Activated CD8-positive, alpha-beta T cell treated with anti-CD3 and anti-CD28 coated beads, Interleukin-2, amount 10 ng/mL, durations not matched to agents 7 days and 5 days (primary cell): ENCODE measurements around the gene VANGL2. TPM values are rescaled to one million over a fixed set of nuclear protein-coding genes. Genes with fewer than 3 reads are reported as not detected.

Source experiments
- ATAC-seq: fragments of 150-1000 bp; cut with Tn5 transposase; one replicate; pipeline ENCODE4 v1.10.0; 2021; ENCODE audit warnings: moderate library complexity
- CTCF ChIA-PET: fragments of 350-600 bp; sonication (Branson Sonifier 250); formaldehyde crosslinking; loops from one replicate; lab custom pipeline; 2021; ENCODE audit warnings: antibody characterized with exemption; lab: Charles Lee
- POLR2A ChIA-PET: fragments of 350-600 bp; sonication (Branson Sonifier 250); formaldehyde crosslinking; loops from one replicate; lab custom pipeline; 2021; ENCODE audit warnings: antibody characterized with exemption; lab: Charles Lee
- DNase-seq: peaks from one replicate; pipeline ENCODE4 v3.0.0-alpha.2; 2020
- H3K27ac Mint-ChIP-seq: one replicate; pipeline ENCODE4 v1.8.0; 2021; ENCODE audit warnings: mild to moderate bottlenecking, mixed read lengths
- H3K27me3 Mint-ChIP-seq: one replicate; pipeline ENCODE4 v1.8.0; 2021; ENCODE audit warnings: low read depth, mixed read lengths
- H3K36me3 Mint-ChIP-seq: one replicate; pipeline ENCODE4 v1.8.0; 2021; ENCODE audit warnings: low read depth, mixed read lengths
- H3K4me1 Mint-ChIP-seq: one replicate; pipeline ENCODE4 v1.8.0; 2021; ENCODE audit warnings: low read depth, mixed read lengths
- H3K4me3 Mint-ChIP-seq: one replicate; pipeline ENCODE4 v1.8.0; 2021; ENCODE audit warnings: mild to moderate bottlenecking, mixed read lengths
- H3K9me3 Mint-ChIP-seq: one replicate; pipeline ENCODE4 v1.8.0; 2022; ENCODE audit warnings: mixed read lengths; ENCODE audit not compliant: insufficient read depth
- total RNA-seq, 2 experiments: library from RNA; stranded (reverse); gene quantifications; one replicate each; pipeline ENCODE4 v1.2.3, GENCODE V29; 2021

VANGL2 gene
- total RNA-seq, 2 experiments from 2014 or later, result not detected

- Mint-ChIP-seq H3K4me3 (no peak overlapping the region), H3K27me3 (no peaks in the 10 kb centered on the region), H3K27ac (no peak overlapping the region), H3K4me1 (no peaks in the 10 kb centered on the region), H3K36me3 (no peaks in the 10 kb centered on the region), H3K9me3 (no peaks in the 10 kb centered on the region)
- ChIA-PET CTCF (interaction anchor here (0.5 to 1.1 kb wide), 2 partner anchors 9 to 187 kb away, joined by 3 read pairs; no protein-coding TSS in a partner anchor), POLR2A (no interaction called here)
- no peak for DNase-seq
- no peak for ATAC-seq
Measured at GRCh38 chr1:160419838-160420169, 19.4 kb downstream of the VANGL2 start.

- Mint-ChIP-seq H3K27ac (no peak overlapping the region), H3K4me3 (no peak overlapping the region), H3K4me1 (no peaks in the 10 kb centered on the region), H3K27me3 (no peaks in the 10 kb centered on the region), H3K9me3 (no peaks in the 10 kb centered on the region), H3K36me3 (no peaks in the 10 kb centered on the region)
- ATAC-seq (no peak), DNase-seq (no peak)
- CTCF ChIA-PET, result interaction anchor here (0.9 to 1.1 kb wide), 2 partner anchors 186 to 253 kb away, joined by 3 to 4 read pairs; no protein-coding TSS in a partner anchor
- POLR2A ChIA-PET, result no interaction called here
Measured at GRCh38 chr1:160420881-160421842, 20.8 kb downstream of the VANGL2 start.

GRCh38 chr1:160421881-160422280, 21.5 kb downstream of the VANGL2 start:
- Mint-ChIP-seq H3K4me1 (no peaks in the 10 kb centered on the region), H3K36me3 (no peaks in the 10 kb centered on the region), H3K4me3 (no peak overlapping the region), H3K27ac (no peak overlapping the region), H3K27me3 (no peaks in the 10 kb centered on the region), H3K9me3 (no peaks in the 10 kb centered on the region)
- ChIA-PET POLR2A (no interaction called here), CTCF (interaction anchor here (1.4 kb wide), 1 partner anchor 185 kb away, joined by 3 read pairs; no protein-coding TSS in a partner anchor)
- DNase-seq (no peak), ATAC-seq (no peak)

GRCh38 chr1:160423966-160424365, 23.6 kb downstream of the VANGL2 start:
- H3K4me1 Mint-ChIP-seq, result peaks cover 14% of the 10 kb centered on the region
- no peak overlapping the region for H3K27ac Mint-ChIP-seq
- POLR2A ChIA-PET, result interaction anchor here (0.6 kb wide), 1 partner anchor 175 kb away, joined by 3 read pairs; no protein-coding TSS in a partner anchor

GRCh38 chr1:160425847-160426246, 25.5 kb downstream of the VANGL2 start:
- DNase-seq (no peak), ATAC-seq (no peak)
- Mint-ChIP-seq H3K4me3 (no peak overlapping the region), H3K27ac (no peak overlapping the region), H3K9me3 (no peaks in the 10 kb centered on the region), H3K36me3 (peaks cover 2% of the 10 kb centered on the region), H3K27me3 (no peaks in the 10 kb centered on the region), H3K4me1 (peaks cover 32% of the 10 kb centered on the region)
- POLR2A ChIA-PET, result no interaction called here
- CTCF ChIA-PET, result no interaction called here

More at GRCh38 chr1:160423966-160424365, 23.6 kb downstream of the VANGL2 start:
- H3K36me3 Mint-ChIP-seq, result no peaks in the 10 kb centered on the region
- CTCF ChIA-PET, result no interaction called here
- ATAC-seq (no peak), DNase-seq (no peak)
- H3K27me3 Mint-ChIP-seq, result no peaks in the 10 kb centered on the region
- H3K9me3 Mint-ChIP-seq, result no peaks in the 10 kb centered on the region
- H3K4me3 Mint-ChIP-seq, result no peak overlapping the region

GRCh38 chr1:160427625-160428024, 27.3 kb downstream of the VANGL2 start:
- no peak for DNase-seq
- CTCF ChIA-PET, result interaction anchor here (1.7 to 3.2 kb wide), 2 partner anchors 42 to 178 kb away, joined by 16 to 52 read pairs; no protein-coding TSS in a partner anchor
- H3K4me3 Mint-ChIP-seq, result no peak overlapping the region
- H3K36me3 Mint-ChIP-seq, result peaks cover 2% of the 10 kb centered on the region
- peak overlapping the region; percentile 80 for H3K27ac Mint-ChIP-seq
- H3K27me3 Mint-ChIP-seq, result no peaks in the 10 kb centered on the region
- ATAC-seq, result no peak
- peaks cover 48% of the 10 kb centered on the region for H3K4me1 Mint-ChIP-seq
- no peaks in the 10 kb centered on the region for H3K9me3 Mint-ChIP-seq
- POLR2A ChIA-PET, result no interaction called here

GRCh38 chr1:160428053-160428452, 27.7 kb downstream of the VANGL2 start:
- ChIA-PET CTCF (interaction anchor here (0.7 to 3.2 kb wide), 27 partner anchors 15 to 244 kb away, joined by 3 to 52 read pairs (median 5); partner anchors contain the start of genes CD84, SLAMF1 and SLAMF6), POLR2A (interaction anchor here (1.4 to 1.7 kb wide), 3 partner anchors 94 to 180 kb away, joined by 3 to 11 read pairs (median 6); no protein-coding TSS in a partner anchor)
- peak overlapping the region; percentile 80 for H3K27ac Mint-ChIP-seq
- H3K27me3 Mint-ChIP-seq, result no peaks in the 10 kb centered on the region
- peaks cover 1% of the 10 kb centered on the region for H3K9me3 Mint-ChIP-seq
- H3K4me1 Mint-ChIP-seq, result peaks cover 52% of the 10 kb centered on the region
- no peak for DNase-seq
- no peak for ATAC-seq
- no peak overlapping the region for H3K4me3 Mint-ChIP-seq
- peaks cover 2% of the 10 kb centered on the region for H3K36me3 Mint-ChIP-seq

- peaks cover 7% of the 10 kb centered on the region for H3K9me3 Mint-ChIP-seq
- DNase-seq (peak; percentile 49), ATAC-seq (peak; percentile 71)
- H3K27ac Mint-ChIP-seq, result peak overlapping the region; percentile 82
- ChIA-PET CTCF (interaction anchor here (0.7 to 3.2 kb wide), 33 partner anchors 9 to 243 kb away, joined by 3 to 52 read pairs (median 5); partner anchors contain the start of genes CD84, SLAMF1 and SLAMF6), POLR2A (interaction anchor here (1.4 to 2.2 kb wide), 4 partner anchors 93 to 179 kb away, joined by 3 to 11 read pairs (median 6); partner anchors contain the start of gene SLAMF6)
- peak overlapping the region; percentile 32 for H3K4me3 Mint-ChIP-seq
- H3K27me3 Mint-ChIP-seq, result no peaks in the 10 kb centered on the region
- H3K4me1 Mint-ChIP-seq, result peaks cover 55% of the 10 kb centered on the region
- H3K36me3 Mint-ChIP-seq, result peaks cover 3% of the 10 kb centered on the region
Measured at GRCh38 chr1:160428655-160429054, 28.3 kb downstream of the VANGL2 start.

GRCh38 chr1:160429125-160429561, 28.8 kb downstream of the VANGL2 start:
- H3K9me3 Mint-ChIP-seq, result peaks cover 8% of the 10 kb centered on the region
- H3K4me3 Mint-ChIP-seq, result peak overlapping the region; percentile 32
- ATAC-seq, result peak; percentile 52
- ChIA-PET CTCF (interaction anchor here (0.7 to 3.2 kb wide), 30 partner anchors 9 to 217 kb away, joined by 3 to 52 read pairs (median 5); partner anchors contain the start of genes SLAMF1 and SLAMF6), POLR2A (interaction anchor here (1.4 to 2.2 kb wide), 4 partner anchors 92 to 179 kb away, joined by 3 to 11 read pairs (median 6); partner anchors contain the start of gene SLAMF6)
- H3K27me3 Mint-ChIP-seq, result no peaks in the 10 kb centered on the region
- peak overlapping the region; percentile 82 for H3K27ac Mint-ChIP-seq
- peaks cover 55% of the 10 kb centered on the region for H3K4me1 Mint-ChIP-seq
- DNase-seq, result no peak
- peaks cover 5% of the 10 kb centered on the region for H3K36me3 Mint-ChIP-seq

- DNase-seq (no peak), ATAC-seq (peak; percentile 45)
- Mint-ChIP-seq H3K4me1 (peaks cover 55% of the 10 kb centered on the region), H3K9me3 (peaks cover 8% of the 10 kb centered on the region), H3K36me3 (peaks cover 6% of the 10 kb centered on the region), H3K4me3 (peak overlapping the region; percentile 32), H3K27ac (peak overlapping the region; percentile 82), H3K27me3 (no peaks in the 10 kb centered on the region)
- ChIA-PET CTCF (interaction anchor here (0.8 to 3.2 kb wide), 13 partner anchors 8 to 179 kb away, joined by 3 to 52 read pairs (median 5); no protein-coding TSS in a partner anchor), POLR2A (interaction anchor here (1.6 to 2.2 kb wide), 3 partner anchors 92 to 145 kb away, joined by 3 to 7 read pairs (median 6); partner anchors contain the start of gene SLAMF6)
Measured at GRCh38 chr1:160429702-160430535, 29.6 kb downstream of the VANGL2 start.
